GM18520 (cell line): Measurements from ENCODE around the gene SLC49A3.
"Not testable (repeated sequence)": the region's sequence is repeated elsewhere in the genome, so short reads cannot be mapped to it uniquely, and the experiment has no call there.

Experiments
- ATAC-seq: cut with Tn5 transposase; IDR thresholded peaks from one replicate; pipeline ENCODE4 v1.9.1; 2021; ENCODE audit not compliant: unreplicated experiment

Gene SLC49A3

GRCh38 chr4:688854-689681 lies at the start of gene SLC49A3:
TSS of gene SLC49A3 (minus strand) at chr4:689151. CDS start at chr4:689127, 24 bp downstream.
- no peak for ATAC-seq

- ATAC-seq, result not testable (repeated sequence)
Measured at GRCh38 chr4:736561-736960, 47.6 kb upstream of the SLC49A3 start.

- ATAC-seq, result no peak
Measured at GRCh38 chr4:735583-735982, 46.6 kb upstream of the SLC49A3 start.

- no peak for ATAC-seq
Measured at GRCh38 chr4:734951-735350, 46.0 kb upstream of the SLC49A3 start.

- no peak for ATAC-seq
Measured at GRCh38 chr4:734075-734474, 45.1 kb upstream of the SLC49A3 start.

- ATAC-seq, result no peak
Measured at GRCh38 chr4:733631-733980, 44.7 kb upstream of the SLC49A3 start.

- no peak for ATAC-seq
Measured at GRCh38 chr4:732911-733630, 44.1 kb upstream of the SLC49A3 start.

GRCh38 chr4:732486-732885 lies 43.5 kb upstream of the SLC49A3 start:
- ATAC-seq, result no peak

GRCh38 chr4:731954-732353 lies 43.0 kb upstream of the SLC49A3 start:
- ATAC-seq, result not testable (repeated sequence)

- ATAC-seq, result not testable (repeated sequence)
Measured at GRCh38 chr4:730946-731904, 42.3 kb upstream of the SLC49A3 start.

GRCh38 chr4:730511-730910 lies 41.6 kb upstream of the SLC49A3 start:
- ATAC-seq, result no peak

- ATAC-seq, result no peak
Measured at GRCh38 chr4:729336-730315, 40.7 kb upstream of the SLC49A3 start.

- no peak for ATAC-seq
Measured at GRCh38 chr4:727576-727975, 38.6 kb upstream of the SLC49A3 start.

- no peak for ATAC-seq
Measured at GRCh38 chr4:726838-727237, 37.9 kb upstream of the SLC49A3 start.

GRCh38 chr4:726235-726787 lies 37.4 kb upstream of the SLC49A3 start:
- ATAC-seq, result no peak

- no peak for ATAC-seq
Measured at GRCh38 chr4:725391-726234, 36.7 kb upstream of the SLC49A3 start.

- no peak for ATAC-seq
Measured at GRCh38 chr4:723751-724530, 35.0 kb upstream of the SLC49A3 start.

GRCh38 chr4:722851-723360 lies 34.0 kb upstream of the SLC49A3 start:
- no peak for ATAC-seq
